GM12875 (cell line): ENCODE measurements around the gene STAT5A.
A peak's percentile ranks its signal among the peaks of the same experiment; 100 is the strongest.

Experiments
- H3K4me3 ChIP-seq: one replicate; pipeline ENCODE4 v1.5.1; 2011; ENCODE audit warnings: low read depth, low read length, control low read depth
- CTCF ChIP-seq: IDR thresholded peaks from 2 replicates; pipeline ENCODE4 v1.5.1; 2011; ENCODE audit warnings: low read depth, mild to moderate bottlenecking, control low read depth, inconsistent platforms, low read length, moderate library complexity, borderline replicate concordance; ENCODE audit not compliant: insufficient read depth

Gene STAT5A

GRCh38 chr17:42311240-42312034 lies 23.1 kb downstream of the STAT5A start:
- H3K4me3 ChIP-seq: no peak overlapping the region
- TF ChIP-seq CTCF: no peak

DNA sequence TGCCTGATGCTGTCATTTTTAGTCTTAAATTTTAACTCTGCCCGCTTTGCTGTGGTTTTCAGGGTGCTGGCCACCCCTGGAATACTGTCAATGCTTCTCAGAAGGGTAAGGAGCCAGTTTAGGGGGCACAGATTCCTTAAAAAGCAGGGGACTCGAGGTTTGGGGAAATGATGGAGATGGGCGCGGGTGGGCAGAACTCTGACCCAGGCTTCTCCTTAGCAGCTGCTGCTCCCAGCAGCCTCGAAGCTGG lies 23.7 kb downstream of the STAT5A start:
- no peak overlapping the region for H3K4me3 ChIP-seq
- no peak for TF ChIP-seq CTCF

DNA sequence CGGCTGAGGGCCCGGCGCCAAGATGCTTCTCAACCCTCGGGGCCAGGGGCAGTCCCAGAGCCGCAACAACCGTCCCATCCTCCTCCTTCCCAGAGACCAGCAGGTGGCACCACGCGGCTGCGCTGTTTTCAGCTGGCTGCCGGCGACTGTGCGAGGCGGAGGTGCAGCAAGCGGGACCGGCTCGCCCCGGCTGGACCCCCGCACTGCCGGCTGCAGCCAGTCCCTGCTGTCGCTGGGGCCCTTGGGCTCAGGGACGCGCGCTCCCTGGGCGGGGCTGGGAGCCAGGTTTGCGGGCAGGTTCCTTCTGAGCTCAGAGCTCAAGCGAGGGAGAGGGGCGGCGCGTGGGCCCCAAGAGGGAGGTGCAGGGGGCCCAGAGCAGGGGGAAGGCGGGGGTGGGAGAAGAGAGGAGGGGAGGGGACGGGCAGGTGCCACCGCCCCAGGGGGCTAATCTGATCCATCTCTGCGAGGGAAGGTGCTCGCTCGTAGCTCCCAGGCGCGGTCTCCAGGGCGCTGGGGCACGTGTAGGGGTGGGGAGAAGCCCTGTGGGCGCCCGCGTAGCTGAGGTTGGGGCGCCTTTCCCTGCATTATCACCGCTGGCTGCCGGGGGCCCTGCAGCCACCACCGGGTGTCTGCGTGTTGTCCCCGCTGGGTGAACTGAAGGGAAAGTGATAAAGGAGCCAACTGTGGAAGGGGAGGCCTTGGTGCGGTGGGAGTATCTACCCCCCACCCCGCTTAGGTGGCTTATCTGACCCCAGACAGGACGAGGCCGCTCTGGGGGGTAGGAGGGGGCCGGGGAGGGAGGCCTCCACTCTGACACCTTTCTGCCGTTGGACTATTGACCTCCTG lies 24.2 kb downstream of the STAT5A start:
- no peak overlapping the region for H3K4me3 ChIP-seq

DNA sequence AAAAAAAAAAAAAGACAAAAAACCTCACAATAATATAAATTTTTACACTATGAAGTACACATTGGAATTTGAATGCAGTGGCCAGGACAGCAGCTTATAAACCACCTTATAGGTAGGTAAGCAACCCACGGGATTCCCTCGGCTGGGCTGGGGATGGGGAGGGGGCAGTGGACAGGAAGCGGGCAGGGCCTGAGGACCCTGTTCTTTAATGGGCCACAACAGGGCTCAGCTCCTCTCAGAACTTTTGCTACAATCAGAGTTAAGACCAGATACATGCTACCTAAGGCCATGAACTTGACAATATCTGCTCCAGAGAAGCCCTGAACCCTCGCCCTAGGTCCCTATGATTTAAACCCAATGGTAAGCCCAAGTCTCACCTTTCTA lies 25.1 kb downstream of the STAT5A start:
- no peak overlapping the region for H3K4me3 ChIP-seq
- no peak for TF ChIP-seq CTCF

More for the DNA sequence above, 24.2 kb downstream of the STAT5A start:
- peak; percentile 77 for TF ChIP-seq CTCF

DNA sequence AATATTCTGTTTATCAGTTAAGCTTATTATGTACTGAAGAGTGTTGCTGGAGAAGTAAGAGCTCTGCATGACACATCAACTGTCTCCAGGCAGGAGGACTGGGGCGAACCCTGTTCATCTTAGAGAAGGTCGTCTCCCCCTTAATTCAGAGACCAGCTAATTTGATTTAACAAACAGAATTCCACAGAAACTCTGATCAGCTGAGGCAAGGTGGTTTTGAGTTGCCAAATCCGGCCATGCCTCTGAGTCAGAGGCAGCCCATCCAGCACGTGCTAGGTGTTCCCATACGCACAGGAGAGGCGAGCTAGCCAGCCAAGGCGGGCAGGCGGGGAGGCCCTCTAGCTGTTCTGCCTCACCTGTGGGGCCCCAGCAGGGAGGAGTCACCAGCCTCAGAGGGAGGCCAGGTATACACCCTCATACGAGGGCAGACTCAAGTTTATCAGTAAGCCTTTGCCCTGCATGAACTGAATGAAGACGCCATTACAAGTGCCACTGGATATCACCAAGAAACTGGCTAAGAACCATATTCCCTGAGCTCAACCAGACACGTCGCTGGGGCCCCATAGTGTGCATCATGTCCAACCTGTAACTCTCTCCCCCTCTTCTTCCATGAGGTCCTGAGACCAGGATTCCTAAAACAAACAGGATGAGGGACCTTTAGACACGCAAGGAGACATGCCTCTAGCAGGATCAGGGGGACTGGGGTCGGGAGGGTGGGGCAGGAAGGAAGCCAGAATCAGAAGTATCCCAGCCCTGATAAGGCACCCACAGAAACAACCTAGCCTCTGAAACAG lies 25.7 kb downstream of the STAT5A start:
- H3K4me3 ChIP-seq: no peak overlapping the region
- no peak for TF ChIP-seq CTCF

DNA sequence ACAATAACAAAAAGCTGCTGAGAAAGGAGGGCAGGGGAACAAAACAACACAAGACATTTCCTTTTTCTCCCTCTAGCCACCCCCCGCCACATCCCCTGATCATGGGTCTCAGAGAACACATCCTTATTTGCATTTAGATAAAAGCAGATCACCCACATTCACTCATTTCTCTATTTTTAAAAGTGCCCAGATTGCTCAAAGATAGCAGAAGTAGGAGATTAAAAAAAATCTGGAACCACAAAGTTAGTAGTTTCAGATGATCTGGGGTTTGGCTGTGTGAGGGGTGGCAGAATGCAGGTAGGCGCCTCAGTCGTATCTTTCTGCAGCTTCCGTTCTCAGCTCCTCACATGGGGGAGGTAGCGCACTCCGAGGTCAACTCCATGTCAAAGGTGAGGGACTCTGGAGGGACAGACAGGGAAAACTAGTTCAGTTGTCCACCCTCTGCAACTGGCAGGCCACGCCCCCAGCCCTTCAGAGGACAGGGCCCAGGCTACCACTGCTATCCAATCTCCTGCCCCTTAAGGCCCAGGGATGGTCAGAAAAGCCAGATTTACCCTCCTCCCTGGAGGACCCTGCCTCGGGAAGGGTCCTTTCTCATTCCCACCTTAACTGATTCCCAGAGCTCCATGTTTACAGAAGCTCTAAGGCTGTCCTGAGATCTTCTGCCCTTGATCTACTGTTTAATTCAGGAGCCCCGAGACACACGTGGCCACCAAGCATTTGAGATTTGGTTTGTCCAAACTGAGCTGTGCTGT lies 27.3 kb downstream of the STAT5A start:
- H3K4me3 ChIP-seq: no peak overlapping the region
- TF ChIP-seq CTCF: no peak
